Muscle of leg (tissue), 11 donors: ENCODE measurements around the gene SLC49A3. TPM values are rescaled to one million over a fixed set of nuclear protein-coding genes. Genes with fewer than 3 reads are reported as not detected.

Source experiments
- DNase-seq: peaks from one replicate; pipeline ENCODE4 v3.0.0; 2013
- H3K27ac ChIP-seq: one replicate; pipeline ENCODE4 v1.5.1; 2013; ENCODE audit warnings: mild to moderate bottlenecking, low read length, control low read depth
- H3K27me3 ChIP-seq: one replicate; pipeline ENCODE4 v1.6.1; 2013; ENCODE audit warnings: low read length; ENCODE audit not compliant: control insufficient read depth, insufficient read depth
- H3K36me3 ChIP-seq: one replicate; pipeline ENCODE4 v1.6.1; 2013; ENCODE audit warnings: low read length; ENCODE audit not compliant: control insufficient read depth, insufficient read depth
- H3K4me1 ChIP-seq: one replicate; pipeline ENCODE4 v1.6.1; 2013; ENCODE audit warnings: low read length; ENCODE audit not compliant: control insufficient read depth, insufficient read depth
- H3K4me3 ChIP-seq: one replicate; pipeline ENCODE4 v1.5.1; 2013; ENCODE audit warnings: low read length, control low read depth
- H3K9me3 ChIP-seq: replicated peaks from 2 replicates; pipeline ENCODE4 v1.6.1; 2013; ENCODE audit warnings: low read depth, low read length; ENCODE audit not compliant: control insufficient read depth
- WGBS: methylation state at CpG from one replicate; pipeline ENCODE4 v1.1.5; 2013; ENCODE audit warnings: missing lambda C conversion rate; ENCODE audit not compliant: insufficient coverage; 5-methylcytosine and 5-hydroxymethylcytosine counted together
- polyA plus RNA-seq, 8 donors: library from polyadenylated mRNA; unstranded; fragments of 120-200 nt; gene quantifications; one replicate each; pipeline versions ENCODE4 v1.2.1 to v1.2.3, GENCODE V29; 2013; ENCODE audit warnings: inconsistent platforms in 1 of 8, low replicate concordance in 1 of 8; ENCODE audit not compliant: insufficient read length in 8 of 8, insufficient read depth in 1 of 8
- total RNA-seq: library from RNA; stranded (reverse); fragments of 120-200 nt; gene quantifications from one replicate; pipeline ENCODE4 v1.2.4, GENCODE V29; 2013

Gene SLC49A3
- total and polyA plus RNA-seq, 9 donors, result 2.9 to 26.4 (median 17.7) TPM

DNA sequence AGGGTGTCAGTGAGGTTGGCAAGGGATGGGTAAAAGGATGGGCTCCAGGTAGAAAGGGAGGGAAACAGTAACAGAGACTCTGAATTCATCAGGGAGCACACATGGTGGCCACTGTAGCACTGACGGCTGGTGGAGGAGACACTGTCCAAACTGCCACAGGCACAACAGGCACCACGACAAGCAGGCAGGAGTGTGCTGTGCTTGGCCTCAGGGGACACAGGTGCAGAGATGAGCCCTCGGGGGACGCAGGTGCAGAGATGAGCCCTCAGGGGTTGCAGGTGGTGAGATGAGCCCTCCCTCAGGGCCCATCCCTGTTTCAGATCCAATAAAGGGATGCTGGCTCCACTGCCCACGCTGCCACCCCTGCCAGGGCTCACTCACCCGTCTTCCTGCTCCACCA, 56.0 kb downstream of the SLC49A3 start:
- 88% methylated on average over 6 of the region's 6 CpGs for WGBS
- peaks cover 2% of the 10 kb centered on the region for H3K9me3 ChIP-seq
- DNase-seq, result no peak
- H3K4me3 ChIP-seq, result no peak overlapping the region
- H3K4me1 ChIP-seq, result peaks cover 15% of the 10 kb centered on the region
- no peaks in the 10 kb centered on the region for H3K36me3 ChIP-seq
- H3K27me3 ChIP-seq, result peaks cover 3% of the 10 kb centered on the region
- no peak overlapping the region for H3K27ac ChIP-seq

- Histone ChIP-seq H3K4me3 (no peak overlapping the region), H3K9me3 (peaks cover 2% of the 10 kb centered on the region), H3K4me1 (peaks cover 15% of the 10 kb centered on the region), H3K36me3 (no peaks in the 10 kb centered on the region), H3K27ac (no peak overlapping the region), H3K27me3 (peaks cover 3% of the 10 kb centered on the region)
- 85% methylated on average over 12 of the region's 16 CpGs for WGBS
- no peak for DNase-seq
Observed at GRCh38 chr4:632196-632790, 56.7 kb downstream of the SLC49A3 start.

Other genes starting within 250 kb of the SLC49A3 start
- 25.8 TPM for gene ZNF721, start 190.0 kb downstream of the SLC49A3 start, total RNA-seq
- gene ZNF721, start 190.0 kb downstream of the SLC49A3 start, polyA plus RNA-seq, result 10 to 100 TPM; 12.8 to 26.2 (median 19.0) TPM
- gene PIGG, start 189.9 kb downstream of the SLC49A3 start, total RNA-seq, result 22.7 TPM
- 10 to 100 TPM; 23.1 to 51.0 (median 34.3) TPM for gene PIGG, start 189.9 kb downstream of the SLC49A3 start, polyA plus RNA-seq
- 0.04 TPM for gene TMEM271, start 112.9 kb downstream of the SLC49A3 start, total RNA-seq
- gene TMEM271, start 112.9 kb downstream of the SLC49A3 start, polyA plus RNA-seq, result under 1 TPM in 2 of 8 donors, not detected in 6; 0.08 to 0.32 TPM
- 12.0 TPM for gene PDE6B, start 63.6 kb downstream of the SLC49A3 start, total RNA-seq
- 10 to 100 TPM; 10.4 to 20.2 (median 15.0) TPM for gene PDE6B, start 63.6 kb downstream of the SLC49A3 start, polyA plus RNA-seq
- gene ATP5ME, start 14.9 kb downstream of the SLC49A3 start, total RNA-seq, result 722 TPM
- 100 to 1,000 TPM; 241 to 419 (median 322) TPM for gene ATP5ME, start 14.9 kb downstream of the SLC49A3 start, polyA plus RNA-seq
- gene MYL5, start 14.6 kb downstream of the SLC49A3 start, total RNA-seq, result 1,456 TPM
- 1,000 to 10,000 TPM in 1 of 8 donors, 100 to 1,000 TPM in 7; 500 to 1,152 (median 687) TPM for gene MYL5, start 14.6 kb downstream of the SLC49A3 start, polyA plus RNA-seq
- 38.9 TPM for gene PCGF3, start 16.7 kb upstream of the SLC49A3 start, total RNA-seq
- gene PCGF3, start 16.7 kb upstream of the SLC49A3 start, polyA plus RNA-seq, result 10 to 100 TPM; 40.0 to 79.4 (median 56.5) TPM
- 0.13 TPM for gene CPLX1, start 137.0 kb upstream of the SLC49A3 start, total RNA-seq
- under 1 TPM; 0.09 to 0.91 (median 0.33) TPM for gene CPLX1, start 137.0 kb upstream of the SLC49A3 start, polyA plus RNA-seq
- gene GAK, start 243.2 kb upstream of the SLC49A3 start, total RNA-seq, result 30.4 TPM
- 10 to 100 TPM; 26.4 to 44.0 (median 35.2) TPM for gene GAK, start 243.2 kb upstream of the SLC49A3 start, polyA plus RNA-seq
- gene TMEM175, start 243.3 kb upstream of the SLC49A3 start, total RNA-seq, result 9.8 TPM
- gene TMEM175, start 243.3 kb upstream of the SLC49A3 start, polyA plus RNA-seq, result 10 to 100 TPM; 15.9 to 22.2 (median 18.8) TPM